Activated T-helper 1 cell treated with Interleukin-2 at 50 U/mL for 16 hours (primary cell): ENCODE data around the gene PTPRN.
"Not testable (repeated sequence)": the region's sequence is repeated elsewhere in the genome, so short reads cannot be mapped to it uniquely, and the experiment has no call there.

Experiments used
- DNase-seq: peaks from one replicate; pipeline ENCODE4 v3.0.0-alpha.2; 2020; ENCODE audit warnings: low read depth

Gene PTPRN

GRCh38 chr2:219309278-219309677 is at the start of gene PTPRN:
PTPRN (minus strand) TSS chr2:219309401; CDS start chr2:219309332, 69 bp downstream.
- no peak for DNase-seq

GRCh38 chr2:219358170-219359075 is 49.2 kb upstream of the PTPRN start:
- DNase-seq: no peak

GRCh38 chr2:219356834-219357233 is 47.6 kb upstream of the PTPRN start:
- no peak for DNase-seq

- no peak for DNase-seq
Observed at GRCh38 chr2:219354582-219354981, 45.4 kb upstream of the PTPRN start.

- no peak for DNase-seq
Observed at GRCh38 chr2:219353129-219353528, 43.9 kb upstream of the PTPRN start.

- peak; percentile 28 for DNase-seq
Observed at GRCh38 chr2:219352448-219353023, 43.3 kb upstream of the PTPRN start.

- no peak for DNase-seq
Observed at GRCh38 chr2:219350710-219351221, 41.6 kb upstream of the PTPRN start.

- no peak for DNase-seq
Observed at GRCh38 chr2:219350215-219350614, 41.0 kb upstream of the PTPRN start.

- no peak for DNase-seq
Observed at GRCh38 chr2:219344751-219345430, 35.7 kb upstream of the PTPRN start.

GRCh38 chr2:219335373-219335786 is 26.2 kb upstream of the PTPRN start:
- no peak for DNase-seq

- no peak for DNase-seq
Observed at GRCh38 chr2:219334076-219334475, 24.9 kb upstream of the PTPRN start.

GRCh38 chr2:219332542-219332941 is 23.3 kb upstream of the PTPRN start, which contains the start of gene RESP18:
RESP18 (minus strand) TSS chr2:219332744.
- no peak for DNase-seq

- DNase-seq: no peak
Observed at GRCh38 chr2:219331560-219332213, 22.5 kb upstream of the PTPRN start.

GRCh38 chr2:219327719-219328118 is 18.5 kb upstream of the PTPRN start:
- DNase-seq: no peak

- no peak for DNase-seq
Observed at GRCh38 chr2:219325657-219326315, 16.6 kb upstream of the PTPRN start.

GRCh38 chr2:219325136-219325535 is 15.9 kb upstream of the PTPRN start:
- DNase-seq: no peak

GRCh38 chr2:219323434-219323833 is 14.2 kb upstream of the PTPRN start:
- DNase-seq: no peak

- no peak for DNase-seq
Observed at GRCh38 chr2:219314804-219315468, 5.7 kb upstream of the PTPRN start.

GRCh38 chr2:219312683-219313263 is 3.6 kb upstream of the PTPRN start:
- DNase-seq: not testable (repeated sequence)
